HG02798 (cell line): ENCODE results near the gene KLK15.
"Not testable (repeated sequence)": the region's sequence is repeated elsewhere in the genome, so short reads cannot be mapped to it uniquely, and the experiment has no call there.

ENCODE experiments used
- ATAC-seq: cut with Tn5 transposase; IDR thresholded peaks from one replicate; pipeline ENCODE4 v1.9.1; 2021; ENCODE audit warnings: mild to moderate bottlenecking; ENCODE audit not compliant: unreplicated experiment, poor library complexity

KLK15 gene

GRCh38 chr19:50797781-50798658 is 35.4 kb downstream of the KLK15 start:
- no peak for ATAC-seq

GRCh38 chr19:50797429-50797780 is 36.0 kb downstream of the KLK15 start:
- no peak for ATAC-seq

GRCh38 chr19:50796634-50797428 is 36.5 kb downstream of the KLK15 start:
- no peak for ATAC-seq

- no peak for ATAC-seq
These were observed 37.2 kb downstream of the KLK15 start for GRCh38 chr19:50796128-50796633.

GRCh38 chr19:50795664-50796073 is 37.7 kb downstream of the KLK15 start:
- ATAC-seq = no peak

- no peak for ATAC-seq
These were observed 38.3 kb downstream of the KLK15 start for GRCh38 chr19:50794876-50795663.

GRCh38 chr19:50794074-50794875 is 39.1 kb downstream of the KLK15 start:
- no peak for ATAC-seq

GRCh38 chr19:50793558-50794065 is 39.8 kb downstream of the KLK15 start:
- ATAC-seq = no peak

GRCh38 chr19:50792272-50793250 is 40.8 kb downstream of the KLK15 start:
- ATAC-seq = no peak

- no peak for ATAC-seq
These were observed 41.6 kb downstream of the KLK15 start for GRCh38 chr19:50791594-50792271.

- ATAC-seq = no peak
These were observed 42.4 kb downstream of the KLK15 start for GRCh38 chr19:50790922-50791467.

GRCh38 chr19:50790396-50790795 is 43.0 kb downstream of the KLK15 start, which contains the start of gene ACP4:
ACP4 (plus strand) TSS chr19:50790415; CDS start chr19:50790415, 0 bp downstream.
- no peak for ATAC-seq

GRCh38 chr19:50785329-50785728 is 48.0 kb downstream of the KLK15 start:
- ATAC-seq = no peak

GRCh38 chr19:50784710-50785109 is 48.7 kb downstream of the KLK15 start:
- no peak for ATAC-seq

GRCh38 chr19:50783848-50784152 is 49.6 kb downstream of the KLK15 start:
- ATAC-seq = not testable (repeated sequence)

GRCh38 chr19:50780753-50781435 is 52.5 kb downstream of the KLK15 start:
- ATAC-seq = no peak
